ENCODE results near the gene FRMD6.
"Not testable (repeated sequence)": the region's sequence is repeated elsewhere in the genome, so short reads cannot be mapped to it uniquely, and the experiment has no call there.

The FRMD6 gene

DNA sequence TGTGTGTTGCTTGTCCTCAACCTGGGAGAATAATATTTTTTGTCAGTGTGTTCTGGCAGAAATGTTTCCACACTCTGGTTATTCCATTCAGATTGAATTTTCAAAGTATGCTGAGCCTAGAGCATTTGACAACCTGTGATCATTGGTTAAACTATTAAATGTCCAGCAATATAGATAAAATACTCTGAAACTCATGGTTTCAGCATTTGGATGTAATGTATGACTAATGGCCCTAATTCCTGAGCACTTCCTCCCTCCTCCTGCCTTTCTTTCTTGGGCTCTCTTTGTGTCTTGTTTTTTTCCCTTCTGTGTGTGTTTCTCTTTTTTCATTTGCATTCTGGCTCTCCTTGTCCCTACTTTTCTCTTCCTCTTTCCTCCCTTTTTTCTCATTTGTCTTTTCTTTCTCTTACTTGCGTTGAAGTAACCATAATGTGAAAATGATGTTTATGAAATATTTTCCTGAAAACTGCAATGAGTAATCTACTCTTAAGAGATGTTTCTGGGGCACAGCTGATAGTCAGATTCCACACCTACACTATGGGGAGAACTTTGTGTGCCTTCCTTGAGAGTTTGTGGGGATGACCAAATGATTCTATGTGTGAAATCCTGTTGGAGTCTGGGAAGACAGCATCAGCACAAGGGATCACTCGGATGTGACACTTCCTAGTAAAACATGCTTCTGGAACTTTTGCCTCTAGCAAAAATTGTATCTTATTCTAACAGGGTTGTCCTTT is 74.6 kb downstream of the FRMD6 start:
- no peaks in the 10 kb centered on the region for H3K27me3 ChIP-seq (replicated peaks; ENCODE audit: control insufficient read depth, insufficient read depth, low read length)
- H3K9ac ChIP-seq (ENCODE audit: low read length) = no peak overlapping the region
- peak; percentile 60 for DNase-seq (ENCODE audit: low read depth)
- peaks cover 98% of the 10 kb centered on the region for H3K36me3 ChIP-seq (ENCODE audit: control insufficient read depth, insufficient read depth, low read length, severe bottlenecking)
- no peak overlapping the region for H3K4me3 ChIP-seq (ENCODE audit: low read length)
- H3K4me1 ChIP-seq (ENCODE audit: control insufficient read depth, insufficient read depth, low read length) = peaks cover 24% of the 10 kb centered on the region
- no peaks in the 10 kb centered on the region for H3K9me3 ChIP-seq (ENCODE audit: control insufficient read depth, low read length)

GRCh38 chr14:51727526-51727925 is 75.8 kb downstream of the FRMD6 start:
- Histone ChIP-seq H3K4me1 (ENCODE audit: control insufficient read depth, insufficient read depth, low read length) (peaks cover 24% of the 10 kb centered on the region), H3K36me3 (ENCODE audit: control insufficient read depth, insufficient read depth, low read length, severe bottlenecking) (peaks cover 87% of the 10 kb centered on the region), H3K27me3 (replicated peaks; ENCODE audit: control insufficient read depth, insufficient read depth, low read length) (no peaks in the 10 kb centered on the region), H3K9ac (ENCODE audit: low read length) (no peak overlapping the region), H3K9me3 (ENCODE audit: control insufficient read depth, low read length) (no peaks in the 10 kb centered on the region), H3K4me3 (ENCODE audit: low read length) (no peak overlapping the region)
- no peak for DNase-seq (ENCODE audit: low read depth)

DNA sequence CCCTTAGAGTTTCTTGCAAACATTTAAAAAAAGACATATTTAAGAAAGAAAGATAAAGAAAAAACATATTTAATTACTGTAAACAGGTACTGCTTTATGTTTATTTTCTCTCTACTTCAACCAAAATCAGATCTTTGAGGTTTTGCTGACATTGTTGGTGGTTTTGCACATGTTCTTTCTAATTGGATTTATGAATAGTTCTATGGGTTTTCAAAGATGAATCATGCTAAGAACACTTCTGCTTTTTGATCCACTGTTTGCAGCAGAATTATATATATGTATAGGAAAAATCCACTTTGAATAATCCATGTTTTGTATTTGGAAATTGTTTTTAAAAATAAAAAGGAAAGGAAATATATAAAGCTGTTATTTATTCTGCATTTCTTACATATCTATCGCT is 78.4 kb downstream of the FRMD6 start:
- Histone ChIP-seq H3K9ac (ENCODE audit: low read length) (no peak overlapping the region), H3K27me3 (replicated peaks; ENCODE audit: control insufficient read depth, insufficient read depth, low read length) (no peaks in the 10 kb centered on the region), H3K4me1 (ENCODE audit: control insufficient read depth, insufficient read depth, low read length) (peaks cover 16% of the 10 kb centered on the region), H3K36me3 (ENCODE audit: control insufficient read depth, insufficient read depth, low read length, severe bottlenecking) (peaks cover 61% of the 10 kb centered on the region), H3K9me3 (ENCODE audit: control insufficient read depth, low read length) (no peaks in the 10 kb centered on the region), H3K4me3 (ENCODE audit: low read length) (no peak overlapping the region)
- no peak for DNase-seq (ENCODE audit: low read depth)

DNA sequence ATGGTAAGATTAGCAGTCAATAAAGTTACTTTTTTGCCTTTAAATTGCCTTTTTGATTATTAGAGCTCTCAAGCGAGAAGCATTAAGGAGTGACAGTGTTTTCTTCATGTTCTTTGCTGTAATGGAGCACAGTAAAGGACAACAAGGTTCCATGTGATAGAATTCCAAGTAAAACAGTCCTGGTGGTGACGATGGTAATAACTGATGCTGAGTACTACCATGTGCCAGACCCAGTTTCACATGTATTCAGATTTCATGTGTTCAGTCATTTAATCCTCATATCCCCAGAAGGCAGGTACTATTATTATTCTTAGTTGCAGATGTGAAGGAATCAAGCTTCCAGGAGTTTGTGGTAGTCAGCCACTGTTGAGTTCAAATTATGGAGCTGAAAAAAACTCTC is 79.0 kb downstream of the FRMD6 start:
- Histone ChIP-seq H3K9me3 (ENCODE audit: control insufficient read depth, low read length) (no peaks in the 10 kb centered on the region), H3K27me3 (replicated peaks; ENCODE audit: control insufficient read depth, insufficient read depth, low read length) (no peaks in the 10 kb centered on the region), H3K4me1 (ENCODE audit: control insufficient read depth, insufficient read depth, low read length) (peaks cover 11% of the 10 kb centered on the region), H3K9ac (ENCODE audit: low read length) (no peak overlapping the region), H3K36me3 (ENCODE audit: control insufficient read depth, insufficient read depth, low read length, severe bottlenecking) (peaks cover 55% of the 10 kb centered on the region), H3K4me3 (ENCODE audit: low read length) (no peak overlapping the region)
- no peak for DNase-seq (ENCODE audit: low read depth)

DNA sequence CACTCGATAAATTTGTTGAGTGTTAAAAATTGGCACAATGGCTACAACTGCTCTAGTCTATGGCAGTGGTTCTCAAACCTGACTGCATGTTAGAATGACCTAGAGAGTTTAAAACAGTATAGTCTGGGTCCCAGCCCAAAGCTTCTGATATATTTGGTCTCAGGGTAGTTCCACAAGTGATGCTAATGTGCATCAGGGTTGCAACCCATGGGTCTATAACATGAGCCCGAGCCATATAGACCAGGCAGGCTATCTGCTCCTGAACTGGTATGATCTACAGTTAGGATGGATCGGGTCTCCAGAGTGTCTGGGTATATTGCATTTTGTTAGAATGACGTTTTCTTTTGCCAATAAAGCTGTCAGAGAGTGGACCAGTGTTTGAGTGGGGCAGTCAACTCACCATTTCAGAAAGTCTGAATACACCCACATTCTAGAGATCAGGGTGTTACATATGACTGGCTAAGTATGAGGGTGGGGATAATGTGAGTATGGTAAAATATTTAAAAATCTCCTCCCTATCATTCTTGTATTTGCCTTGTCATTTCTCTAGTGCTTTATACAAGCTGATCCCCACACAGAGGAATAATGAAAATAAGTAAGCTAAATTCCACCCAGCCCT is 80.9 kb downstream of the FRMD6 start:
- Histone ChIP-seq H3K9ac (ENCODE audit: low read length) (no peak overlapping the region), H3K9me3 (ENCODE audit: control insufficient read depth, low read length) (no peaks in the 10 kb centered on the region), H3K27me3 (replicated peaks; ENCODE audit: control insufficient read depth, insufficient read depth, low read length) (no peaks in the 10 kb centered on the region), H3K36me3 (ENCODE audit: control insufficient read depth, insufficient read depth, low read length, severe bottlenecking) (peaks cover 37% of the 10 kb centered on the region), H3K4me1 (ENCODE audit: control insufficient read depth, insufficient read depth, low read length) (no peaks in the 10 kb centered on the region), H3K4me3 (ENCODE audit: low read length) (no peak overlapping the region)
- no peak for DNase-seq (ENCODE audit: low read depth)

DNA sequence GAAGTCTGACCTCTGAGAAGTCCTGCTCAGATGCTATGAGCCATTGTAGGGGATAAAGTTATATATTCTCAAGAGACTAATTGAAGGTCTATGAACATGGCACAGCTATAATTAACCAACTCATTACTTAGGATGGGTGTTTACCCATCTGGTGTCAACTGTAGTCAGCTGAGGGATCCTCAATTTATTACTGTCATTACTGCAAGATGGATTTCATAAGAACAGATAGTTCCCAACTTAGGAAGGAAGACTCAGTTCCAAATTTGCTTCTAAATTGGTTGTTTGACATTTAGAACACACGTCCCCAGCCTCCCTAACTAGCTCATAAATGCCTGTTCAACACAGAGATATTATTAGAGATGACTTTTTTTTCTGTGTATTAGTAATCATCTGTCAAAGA is 81.4 kb downstream of the FRMD6 start:
- Histone ChIP-seq H3K9ac (ENCODE audit: low read length) (no peak overlapping the region), H3K27me3 (replicated peaks; ENCODE audit: control insufficient read depth, insufficient read depth, low read length) (no peaks in the 10 kb centered on the region), H3K4me3 (ENCODE audit: low read length) (no peak overlapping the region), H3K36me3 (ENCODE audit: control insufficient read depth, insufficient read depth, low read length, severe bottlenecking) (peaks cover 32% of the 10 kb centered on the region), H3K4me1 (ENCODE audit: control insufficient read depth, insufficient read depth, low read length) (no peaks in the 10 kb centered on the region), H3K9me3 (ENCODE audit: control insufficient read depth, low read length) (no peaks in the 10 kb centered on the region)
- DNase-seq (ENCODE audit: low read depth) = no peak

- DNase-seq (ENCODE audit: low read depth) = no peak
- Histone ChIP-seq H3K27me3 (replicated peaks; ENCODE audit: control insufficient read depth, insufficient read depth, low read length) (no peaks in the 10 kb centered on the region), H3K4me3 (ENCODE audit: low read length) (no peak overlapping the region), H3K36me3 (ENCODE audit: control insufficient read depth, insufficient read depth, low read length, severe bottlenecking) (peaks cover 5% of the 10 kb centered on the region), H3K9ac (ENCODE audit: low read length) (no peak overlapping the region), H3K4me1 (ENCODE audit: control insufficient read depth, insufficient read depth, low read length) (no peaks in the 10 kb centered on the region), H3K9me3 (ENCODE audit: control insufficient read depth, low read length) (no peaks in the 10 kb centered on the region)
These were observed 84.1 kb downstream of the FRMD6 start for GRCh38 chr14:51735851-51736250.

GRCh38 chr14:51738754-51739153 is 87.0 kb downstream of the FRMD6 start:
- DNase-seq (ENCODE audit: low read depth) = no peak
- no peaks in the 10 kb centered on the region for H3K4me1 ChIP-seq (ENCODE audit: control insufficient read depth, insufficient read depth, low read length)
- no peaks in the 10 kb centered on the region for H3K9me3 ChIP-seq (ENCODE audit: control insufficient read depth, low read length)
- no peaks in the 10 kb centered on the region for H3K36me3 ChIP-seq (ENCODE audit: control insufficient read depth, insufficient read depth, low read length, severe bottlenecking)
- no peaks in the 10 kb centered on the region for H3K27me3 ChIP-seq (replicated peaks; ENCODE audit: control insufficient read depth, insufficient read depth, low read length)
- H3K9ac ChIP-seq (ENCODE audit: low read length) = no peak overlapping the region
- no peak overlapping the region for H3K4me3 ChIP-seq (ENCODE audit: low read length)

DNA sequence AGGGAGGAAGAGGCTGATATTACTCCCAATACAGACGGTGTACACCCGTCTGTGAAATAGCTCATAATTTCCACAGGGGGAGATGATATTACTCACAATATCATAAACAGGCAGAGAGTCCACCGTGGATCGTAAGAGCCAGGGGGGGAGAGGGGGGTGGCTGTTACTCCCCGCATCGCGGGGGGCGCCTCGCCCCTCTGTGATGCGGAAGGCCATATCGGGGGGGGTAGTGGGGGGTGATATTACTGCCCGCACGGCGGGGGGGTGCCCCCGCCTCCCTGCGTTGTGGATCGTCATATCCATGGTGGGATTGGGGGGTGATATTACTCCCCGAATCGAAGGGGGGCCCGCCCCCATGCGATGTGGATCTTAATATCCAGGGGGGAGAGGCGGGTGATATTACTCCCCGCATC is 91.9 kb downstream of the FRMD6 start:
- H3K9ac ChIP-seq (ENCODE audit: low read length) = no peak overlapping the region
- DNase-seq (ENCODE audit: low read depth) = no peak
- H3K36me3 ChIP-seq (ENCODE audit: control insufficient read depth, insufficient read depth, low read length, severe bottlenecking) = no peaks in the 10 kb centered on the region
- H3K4me3 ChIP-seq (ENCODE audit: low read length) = no peak overlapping the region
- no peaks in the 10 kb centered on the region for H3K4me1 ChIP-seq (ENCODE audit: control insufficient read depth, insufficient read depth, low read length)
- no peaks in the 10 kb centered on the region for H3K9me3 ChIP-seq (ENCODE audit: control insufficient read depth, low read length)
- no peaks in the 10 kb centered on the region for H3K27me3 ChIP-seq (replicated peaks; ENCODE audit: control insufficient read depth, insufficient read depth, low read length)

- Histone ChIP-seq H3K4me3 (ENCODE audit: low read length) (no peak overlapping the region), H3K27me3 (replicated peaks; ENCODE audit: control insufficient read depth, insufficient read depth, low read length) (no peaks in the 10 kb centered on the region), H3K36me3 (ENCODE audit: control insufficient read depth, insufficient read depth, low read length, severe bottlenecking) (no peaks in the 10 kb centered on the region), H3K9ac (ENCODE audit: low read length) (no peak overlapping the region), H3K9me3 (ENCODE audit: control insufficient read depth, low read length) (no peaks in the 10 kb centered on the region), H3K4me1 (ENCODE audit: control insufficient read depth, insufficient read depth, low read length) (no peaks in the 10 kb centered on the region)
- DNase-seq (ENCODE audit: low read depth) = no peak
These were observed 92.8 kb downstream of the FRMD6 start for GRCh38 chr14:51744372-51745130.

DNA sequence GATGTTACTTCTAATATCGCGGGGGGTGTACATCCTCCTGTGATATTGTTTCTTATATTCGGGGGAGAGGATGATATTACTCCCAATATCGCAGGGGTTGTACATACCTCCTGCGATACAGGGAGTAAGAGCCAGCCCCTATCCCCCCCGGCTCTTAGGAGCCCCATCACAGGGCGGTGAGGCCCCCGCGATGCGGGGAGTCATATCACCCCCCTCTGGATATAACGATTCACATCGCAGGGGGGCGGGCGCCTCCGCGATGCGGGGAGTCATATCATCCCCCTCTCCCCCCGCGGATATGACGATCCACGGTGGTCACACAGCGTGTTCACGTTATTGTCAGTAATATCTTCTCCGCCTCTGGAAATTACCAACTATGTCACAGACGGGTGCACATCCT is 95.1 kb downstream of the FRMD6 start:
- DNase-seq (ENCODE audit: low read depth); H3K4me1 ChIP-seq (ENCODE audit: control insufficient read depth, insufficient read depth, low read length); H3K9me3 ChIP-seq (ENCODE audit: control insufficient read depth, low read length); H3K9ac ChIP-seq (ENCODE audit: low read length); H3K4me3 ChIP-seq (ENCODE audit: low read length); H3K36me3 ChIP-seq (ENCODE audit: control insufficient read depth, insufficient read depth, low read length, severe bottlenecking); H3K27me3 ChIP-seq (replicated peaks; ENCODE audit: control insufficient read depth, insufficient read depth, low read length): not testable (repeated sequence)

All from adipocyte (in vitro differentiated cells).